Activated CD4-positive, alpha-beta T cell treated with anti-CD3 and anti-CD28 coated beads for 36 hours (primary cell): ENCODE data around the gene NSF. TPM values are rescaled to one million over a fixed set of nuclear protein-coding genes. Genes with fewer than 3 reads are reported as not detected.
A peak's percentile ranks its signal among the peaks of the same experiment; 100 is the strongest.
"Not testable (repeated sequence)": the region's sequence is repeated elsewhere in the genome, so short reads cannot be mapped to it uniquely, and the experiment has no call there.

Experiments
- ATAC-seq: fragments of 200-7000 bp; cut with Tn5 transposase; one replicate; pipeline ENCODE4 v1.10.0; 2021; ENCODE audit warnings: mild to moderate bottlenecking, moderate library complexity
- CTCF ChIA-PET: fragments of 350-600 bp; sonication (Branson Sonifier 250); formaldehyde crosslinking; loops from one replicate; lab custom pipeline; 2021; ENCODE audit warnings: antibody characterized with exemption; lab: Charles Lee
- POLR2A ChIA-PET: fragments of 350-600 bp; sonication (Branson Sonifier 250); formaldehyde crosslinking; loops from one replicate; lab custom pipeline; 2021; ENCODE audit warnings: antibody characterized with exemption, inconsistent platforms; lab: Charles Lee
- DNase-seq: peaks from one replicate; pipeline ENCODE4 v3.0.0-alpha.2; 2020
- H3K27ac Mint-ChIP-seq: one replicate; pipeline ENCODE4 v1.8.0; 2021; ENCODE audit warnings: mixed read lengths
- H3K27me3 Mint-ChIP-seq: one replicate; pipeline ENCODE4 v1.8.0; 2021; ENCODE audit warnings: mixed read lengths
- H3K36me3 Mint-ChIP-seq: one replicate; pipeline ENCODE4 v1.8.0; 2021; ENCODE audit warnings: low read depth, mixed read lengths
- H3K4me1 Mint-ChIP-seq: one replicate; pipeline ENCODE4 v1.8.0; 2021; ENCODE audit warnings: mixed read lengths
- H3K4me3 Mint-ChIP-seq: one replicate; pipeline ENCODE4 v1.8.0; 2021; ENCODE audit warnings: mild to moderate bottlenecking, moderate library complexity, mixed read lengths
- H3K9me3 Mint-ChIP-seq: one replicate; pipeline ENCODE4 v1.8.0; 2021; ENCODE audit warnings: low read depth, mixed read lengths
- intact Hi-C, 2 experiments: fragments of 100-400 bp; cut with DNase I in 1 of 2; cut with micrococcal nuclease in 1 of 2; formaldehyde crosslinking; loops; one replicate each; pipeline versions ENCODE4 v1.14.2 to v1.15.1; 2022 to 2024; cut with DNase I, micrococcal nuclease
- total RNA-seq, 2 experiments: library from RNA; stranded (reverse); gene quantifications; one replicate each; pipeline ENCODE4 v1.2.3, GENCODE V29; 2021

Gene NSF
- total RNA-seq, 2 experiments from 2014 or later = 27.5 to 31.0 TPM

DNA sequence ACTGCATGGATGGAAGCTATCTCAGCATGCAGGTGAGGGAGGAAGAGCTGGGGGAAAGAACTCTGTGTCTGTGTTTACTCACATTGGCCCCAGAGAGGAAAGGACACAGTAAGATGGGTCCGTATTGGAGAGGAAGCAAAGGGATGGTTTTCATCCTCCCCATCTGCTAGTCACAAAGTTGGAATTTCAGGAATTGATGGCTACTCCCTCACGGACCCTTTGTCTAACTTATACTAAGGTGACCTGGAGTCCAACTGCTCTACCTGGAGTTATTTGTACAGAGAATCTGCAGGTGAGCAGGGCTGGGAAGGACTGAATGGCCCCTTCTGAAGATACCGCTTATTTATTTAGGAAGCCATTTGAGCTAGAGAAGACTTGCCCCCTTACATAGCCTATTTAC, 172.9 kb downstream of the NSF start:
- H3K27me3 Mint-ChIP-seq = no peaks in the 10 kb centered on the region
- POLR2A ChIA-PET = no interaction called here

DNA sequence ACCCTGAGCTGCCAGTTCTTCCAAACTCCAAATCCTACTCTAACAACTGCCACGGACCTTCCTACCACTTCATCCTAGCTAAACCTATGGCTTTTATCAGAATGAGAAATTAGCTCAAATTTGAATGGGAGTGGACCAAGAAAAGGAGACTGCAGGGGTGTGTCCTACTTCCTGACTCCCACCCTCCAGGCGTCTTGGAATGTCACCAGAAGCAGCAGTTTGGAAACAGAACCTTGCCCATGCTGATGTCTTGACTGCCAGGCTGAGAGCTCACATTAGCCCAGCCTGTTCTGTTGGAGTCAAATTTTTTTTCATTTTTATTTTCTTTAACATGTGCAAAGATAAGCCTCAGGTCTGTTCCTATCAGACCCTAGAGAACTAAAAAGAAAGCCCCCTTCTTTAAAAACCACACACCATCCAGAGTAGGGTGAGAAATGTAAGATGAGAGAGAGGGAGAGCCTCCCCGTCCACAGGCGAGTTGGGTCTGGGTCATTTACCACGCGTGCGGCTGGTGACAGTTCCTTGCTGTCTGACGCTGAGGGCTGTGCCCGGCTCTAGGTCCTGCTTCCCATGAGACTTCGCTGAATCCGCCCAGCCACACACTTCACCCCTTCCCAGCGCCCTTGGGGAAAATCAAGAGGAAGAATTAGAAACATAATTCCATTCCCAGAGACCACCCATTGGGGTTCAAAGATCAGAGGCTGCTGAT, 173.7 kb downstream of the NSF start:
- H3K9me3 Mint-ChIP-seq = no peaks in the 10 kb centered on the region
- ChIA-PET CTCF (interaction anchor here (0.7 to 1.6 kb wide), 4 partner anchors 10 to 1441 kb away, joined by 3 to 5 read pairs (median 3); no protein-coding TSS in a partner anchor), POLR2A (no interaction called here)
- intact Hi-C loops = no loop called here
- no peaks in the 10 kb centered on the region for H3K4me1 Mint-ChIP-seq
- H3K27ac Mint-ChIP-seq = no peak overlapping the region
- DNase-seq = no peak
- no peak for ATAC-seq
- H3K36me3 Mint-ChIP-seq = peaks cover 2% of the 10 kb centered on the region
- no peak overlapping the region for H3K4me3 Mint-ChIP-seq
- no peaks in the 10 kb centered on the region for H3K27me3 Mint-ChIP-seq

More for the DNA sequence above, 172.9 kb downstream of the NSF start:
- Mint-ChIP-seq H3K9me3 (no peaks in the 10 kb centered on the region), H3K4me1 (no peaks in the 10 kb centered on the region), H3K36me3 (peaks cover 2% of the 10 kb centered on the region), H3K4me3 (no peak overlapping the region), H3K27ac (no peak overlapping the region)
- ATAC-seq = no peak
- CTCF ChIA-PET = interaction anchor here (0.7 to 1.6 kb wide), 2 partner anchors 9 to 1442 kb away, joined by 3 read pairs; no protein-coding TSS in a partner anchor
- DNase-seq = no peak
- intact Hi-C loops = no loop called here

DNA sequence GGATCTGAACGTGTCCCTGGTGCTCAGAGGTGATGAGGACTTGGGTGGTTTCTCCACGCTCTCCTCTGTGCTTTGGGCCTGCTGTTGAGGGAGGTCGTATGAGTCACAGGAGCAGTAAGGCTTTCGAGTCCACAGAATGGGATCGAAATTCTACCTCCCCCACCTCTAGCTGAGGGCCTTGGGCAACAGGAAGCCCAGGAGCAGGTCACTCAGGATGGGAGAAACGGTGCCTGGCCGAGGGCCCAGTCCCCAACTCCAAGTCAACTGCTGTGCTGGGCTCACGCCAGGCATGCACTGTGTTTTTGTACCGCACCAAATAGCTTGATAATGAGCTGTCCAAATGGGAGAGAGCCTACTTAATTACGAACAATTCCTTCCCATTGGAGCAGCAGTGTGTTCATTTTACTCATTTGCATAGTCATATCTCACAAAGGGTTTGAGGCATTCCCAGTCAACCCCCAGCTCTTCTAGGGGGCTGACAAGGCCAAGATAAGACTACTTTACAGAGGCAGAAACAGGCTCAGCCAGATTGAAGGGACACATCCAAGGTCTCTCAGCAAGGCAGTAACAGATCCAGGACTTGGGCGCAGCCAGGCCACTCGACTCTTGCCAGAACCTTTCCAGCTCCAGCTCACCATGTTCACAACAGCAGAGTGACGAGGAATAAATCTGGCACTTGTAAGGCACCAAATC, 174.4 kb downstream of the NSF start:
- Mint-ChIP-seq H3K9me3 (no peaks in the 10 kb centered on the region), H3K4me1 (no peaks in the 10 kb centered on the region), H3K27ac (no peak overlapping the region), H3K36me3 (no peaks in the 10 kb centered on the region), H3K4me3 (no peak overlapping the region), H3K27me3 (peaks cover 2% of the 10 kb centered on the region)
- ATAC-seq = no peak
- intact Hi-C loops = no loop called here
- ChIA-PET POLR2A (no interaction called here), CTCF (interaction anchor here (1.4 to 1.5 kb wide), 2 partner anchors 16 to 71 kb away, joined by 3 to 5 read pairs; no protein-coding TSS in a partner anchor)
- DNase-seq = no peak

DNA sequence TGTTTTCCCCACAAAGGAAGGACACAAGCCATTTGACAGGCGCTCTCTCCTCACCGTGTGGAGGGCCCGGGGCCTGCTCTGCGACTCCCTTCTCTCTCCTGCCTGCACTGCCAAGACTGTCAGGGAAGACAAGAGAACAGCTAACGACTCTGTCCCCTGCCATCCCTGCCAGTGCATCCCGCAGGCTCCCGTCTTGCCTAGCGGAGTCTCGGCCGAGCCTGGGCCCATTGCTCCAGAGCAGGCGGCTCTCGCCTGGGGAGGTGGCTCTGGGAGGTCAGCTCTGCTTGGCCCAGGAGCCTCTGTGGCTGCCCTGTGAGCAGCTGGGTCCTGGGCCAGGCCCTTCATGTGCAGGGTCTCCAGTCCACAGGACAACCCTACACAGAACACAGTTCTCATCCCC, 175.0 kb downstream of the NSF start:
- DNase-seq (no peak), ATAC-seq (no peak)
- peaks cover 2% of the 10 kb centered on the region for H3K4me1 Mint-ChIP-seq
- no peak overlapping the region for H3K27ac Mint-ChIP-seq
- ChIA-PET POLR2A (no interaction called here), CTCF (interaction anchor here (1.4 to 1.5 kb wide), 2 partner anchors 15 to 70 kb away, joined by 3 to 5 read pairs; no protein-coding TSS in a partner anchor)
- no peaks in the 10 kb centered on the region for H3K36me3 Mint-ChIP-seq
- H3K27me3 Mint-ChIP-seq = peaks cover 7% of the 10 kb centered on the region
- intact Hi-C loops = no loop called here
- H3K9me3 Mint-ChIP-seq = no peaks in the 10 kb centered on the region
- H3K4me3 Mint-ChIP-seq = no peak overlapping the region

DNA sequence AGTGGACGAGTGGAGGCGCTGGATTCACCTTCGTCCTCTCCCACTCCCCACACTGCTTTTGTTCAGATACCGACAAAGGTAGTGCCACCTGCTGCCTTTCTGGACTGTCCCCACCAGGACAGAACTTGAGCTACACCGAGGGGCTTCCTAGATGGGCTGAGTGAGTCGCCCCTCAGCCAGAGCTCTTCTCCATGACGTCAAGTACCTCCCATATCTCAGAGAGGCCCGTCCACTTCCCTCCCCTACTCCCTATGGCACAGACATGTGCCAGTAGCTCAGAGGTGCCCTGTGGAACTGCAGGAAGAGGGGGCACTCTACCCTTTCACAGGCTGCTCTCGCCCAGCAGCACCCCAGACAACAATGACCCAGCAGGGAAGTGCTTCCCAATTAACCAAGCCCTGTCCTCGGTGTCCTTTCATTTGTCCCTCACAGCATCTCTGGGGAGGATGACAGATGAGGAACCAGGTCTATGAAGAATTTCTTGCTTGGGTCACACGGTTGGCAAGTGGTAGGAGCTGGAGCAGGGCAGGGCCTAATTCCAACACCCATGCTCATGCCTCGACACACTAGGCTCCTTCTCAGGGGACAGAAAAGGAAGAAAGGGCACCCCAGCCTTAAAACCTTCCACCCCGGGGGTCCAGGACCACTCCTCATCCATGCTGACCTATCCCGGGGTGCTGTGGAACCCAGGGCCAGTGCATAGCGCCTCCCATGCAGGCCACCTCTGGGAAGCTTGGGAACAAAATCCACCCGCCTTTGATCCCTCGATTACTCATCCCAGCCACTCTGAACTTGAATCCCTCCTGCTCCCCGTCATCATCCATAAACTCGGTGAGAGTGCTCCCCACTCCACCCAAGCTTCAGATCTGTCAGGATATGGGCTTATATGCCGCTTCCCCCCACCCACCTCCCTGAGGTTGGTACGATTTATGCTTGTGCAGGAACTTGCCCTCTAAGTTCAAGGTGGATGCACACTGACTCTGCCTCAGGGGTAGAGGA, 176.3 kb downstream of the NSF start:
- H3K36me3 Mint-ChIP-seq = no peaks in the 10 kb centered on the region
- intact Hi-C loops = no loop called here
- peaks cover 10% of the 10 kb centered on the region for H3K27me3 Mint-ChIP-seq
- CTCF ChIA-PET = no interaction called here
- H3K27ac Mint-ChIP-seq = no peak overlapping the region
- POLR2A ChIA-PET = no interaction called here
- H3K4me3 Mint-ChIP-seq = no peak overlapping the region
- H3K4me1 Mint-ChIP-seq = peaks cover 5% of the 10 kb centered on the region
- no peak for DNase-seq
- H3K9me3 Mint-ChIP-seq = no peaks in the 10 kb centered on the region
- ATAC-seq = no peak

DNA sequence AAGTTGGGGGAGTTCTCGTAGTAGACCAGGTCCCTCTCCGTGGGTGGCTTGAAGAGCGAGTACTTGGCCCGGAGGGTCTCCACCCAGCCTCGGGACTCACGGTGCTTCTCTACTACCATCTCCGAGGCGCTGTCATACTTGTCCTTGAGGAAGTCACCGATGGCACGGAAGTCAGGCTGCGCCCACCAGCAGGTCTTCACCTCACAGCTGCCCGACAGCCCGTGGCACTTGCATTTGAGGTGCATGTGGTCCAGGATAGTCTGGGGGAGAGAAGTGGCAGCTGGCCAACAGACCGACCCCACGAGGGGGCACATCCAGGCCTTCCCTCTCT, 178.0 kb downstream of the NSF start:
- no peaks in the 10 kb centered on the region for H3K9me3 Mint-ChIP-seq
- H3K36me3 Mint-ChIP-seq = no peaks in the 10 kb centered on the region
- ChIA-PET POLR2A (no interaction called here), CTCF (interaction anchor here (0.7 kb wide), 1 partner anchor 10 kb away, joined by 3 read pairs; no protein-coding TSS in a partner anchor)
- intact Hi-C loops = no loop called here
- H3K27me3 Mint-ChIP-seq = peaks cover 20% of the 10 kb centered on the region
- no peak overlapping the region for H3K27ac Mint-ChIP-seq
- peaks cover 5% of the 10 kb centered on the region for H3K4me1 Mint-ChIP-seq
- no peak overlapping the region for H3K4me3 Mint-ChIP-seq
- ATAC-seq = no peak
- DNase-seq = no peak

DNA sequence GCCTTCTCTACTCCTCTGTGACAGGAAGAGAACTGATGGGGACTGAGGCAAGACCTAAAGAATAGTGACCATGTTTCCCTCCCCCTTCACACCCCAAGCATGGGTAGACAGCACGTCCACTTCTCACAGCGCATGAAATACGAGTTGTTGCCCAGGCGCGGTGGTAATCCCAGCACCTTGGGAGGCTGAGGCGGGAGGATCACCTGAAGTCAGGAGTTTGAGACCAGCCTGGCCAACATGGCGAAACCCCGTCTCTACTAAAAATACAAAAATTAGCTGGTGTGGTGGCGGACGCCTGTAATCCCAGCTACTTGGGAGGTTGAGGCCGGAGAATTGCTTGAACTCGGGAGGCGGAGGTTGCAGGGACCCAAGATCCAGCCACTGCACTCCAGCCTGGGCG, 178.4 kb downstream of the NSF start:
- H3K27me3 Mint-ChIP-seq = peaks cover 20% of the 10 kb centered on the region
- H3K27ac Mint-ChIP-seq, H3K9me3 Mint-ChIP-seq, H3K36me3 Mint-ChIP-seq, ATAC-seq, DNase-seq, H3K4me3 Mint-ChIP-seq, H3K4me1 Mint-ChIP-seq, POLR2A ChIA-PET, intact Hi-C loops, CTCF ChIA-PET: not testable (repeated sequence)

DNA sequence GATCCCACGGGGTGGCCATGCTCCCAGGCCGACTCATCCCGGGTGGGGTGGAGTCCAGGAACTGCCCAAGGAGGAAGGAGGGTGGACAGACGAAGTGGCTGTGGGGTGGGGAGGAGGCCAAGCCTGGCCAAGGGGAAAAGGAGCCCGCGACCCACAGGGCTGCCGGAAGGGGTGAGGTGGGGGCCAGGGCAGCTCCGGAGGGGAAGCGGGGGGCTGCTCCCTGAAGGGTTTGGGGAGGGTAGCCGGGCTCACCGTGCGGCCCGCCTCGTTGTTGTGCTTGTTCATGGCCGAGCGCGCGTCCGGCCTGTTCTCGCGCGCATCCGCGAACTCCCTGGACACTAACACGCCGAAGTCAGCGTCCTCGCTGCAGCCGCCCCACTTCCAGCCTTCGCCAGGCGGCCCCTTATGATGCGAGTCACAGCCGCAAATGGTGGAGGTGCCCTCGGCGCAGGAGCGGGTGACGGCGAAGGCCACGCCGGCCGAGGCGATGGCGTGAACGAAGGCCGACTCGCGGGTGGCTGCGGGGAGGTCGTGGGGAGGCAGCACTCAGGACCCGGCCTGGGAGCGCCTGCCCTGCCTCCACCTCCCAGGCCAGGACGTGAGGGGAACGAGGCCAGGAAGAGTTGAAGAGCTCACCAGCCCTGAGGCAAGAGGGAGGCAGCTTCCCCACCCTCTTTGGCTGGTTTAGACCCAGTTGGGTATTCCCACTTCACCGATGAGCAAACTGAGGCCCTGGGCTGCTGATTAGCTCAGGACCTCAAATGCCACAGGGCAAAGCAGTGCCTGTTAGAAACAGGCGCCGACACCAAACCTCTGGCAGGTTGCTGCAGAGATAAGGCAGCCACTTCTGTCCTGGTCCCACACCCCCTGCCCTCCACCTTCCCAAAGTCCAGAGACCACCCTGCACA, 179.3 kb downstream of the NSF start:
- intact Hi-C loops = loop anchor here in 1 of 2 experiments (5.0 kb wide), 1 partner anchor 53 kb away; no protein-coding TSS in a partner anchor
- H3K9me3 Mint-ChIP-seq = no peaks in the 10 kb centered on the region
- H3K4me1 Mint-ChIP-seq = peaks cover 5% of the 10 kb centered on the region
- DNase-seq (peak; percentile 33), ATAC-seq (no peak)
- POLR2A ChIA-PET = no interaction called here
- peaks cover 20% of the 10 kb centered on the region for H3K27me3 Mint-ChIP-seq
- no peak overlapping the region for H3K27ac Mint-ChIP-seq
- no peak overlapping the region for H3K4me3 Mint-ChIP-seq
- CTCF ChIA-PET = no interaction called here
- no peaks in the 10 kb centered on the region for H3K36me3 Mint-ChIP-seq

DNA sequence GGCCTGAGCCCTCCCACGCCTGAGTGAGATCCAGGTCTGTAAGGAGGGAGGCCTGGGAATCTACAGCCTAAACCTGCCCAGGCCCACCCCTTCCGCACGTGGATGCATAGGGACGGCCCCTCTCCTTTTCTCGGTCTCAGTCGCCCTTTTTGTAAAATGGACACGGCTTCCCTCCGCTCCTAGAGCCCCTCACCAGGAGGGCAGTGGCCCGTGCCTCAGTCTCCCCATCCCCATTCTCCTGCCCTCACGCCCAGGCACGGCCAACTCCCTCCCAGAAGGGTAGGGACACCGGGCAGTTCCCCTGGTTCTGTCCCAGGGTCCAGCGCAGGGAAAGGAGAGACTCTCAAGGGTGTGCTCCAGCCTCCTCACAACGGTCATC, 180.0 kb downstream of the NSF start:
- no peak for DNase-seq
- CTCF ChIA-PET = interaction anchor here (1.0 kb wide), 1 partner anchor 30 kb away, joined by 3 read pairs; no protein-coding TSS in a partner anchor
- POLR2A ChIA-PET = no interaction called here
- Mint-ChIP-seq H3K27ac (no peak overlapping the region), H3K4me1 (peaks cover 5% of the 10 kb centered on the region), H3K27me3 (peaks cover 20% of the 10 kb centered on the region), H3K4me3 (peak overlapping the region; percentile 38), H3K36me3 (no peaks in the 10 kb centered on the region), H3K9me3 (no peaks in the 10 kb centered on the region)
- ATAC-seq = no peak
- intact Hi-C loops = loop anchor here in 1 of 2 experiments (5.0 kb wide), 1 partner anchor 52 kb away; no protein-coding TSS in a partner anchor

DNA sequence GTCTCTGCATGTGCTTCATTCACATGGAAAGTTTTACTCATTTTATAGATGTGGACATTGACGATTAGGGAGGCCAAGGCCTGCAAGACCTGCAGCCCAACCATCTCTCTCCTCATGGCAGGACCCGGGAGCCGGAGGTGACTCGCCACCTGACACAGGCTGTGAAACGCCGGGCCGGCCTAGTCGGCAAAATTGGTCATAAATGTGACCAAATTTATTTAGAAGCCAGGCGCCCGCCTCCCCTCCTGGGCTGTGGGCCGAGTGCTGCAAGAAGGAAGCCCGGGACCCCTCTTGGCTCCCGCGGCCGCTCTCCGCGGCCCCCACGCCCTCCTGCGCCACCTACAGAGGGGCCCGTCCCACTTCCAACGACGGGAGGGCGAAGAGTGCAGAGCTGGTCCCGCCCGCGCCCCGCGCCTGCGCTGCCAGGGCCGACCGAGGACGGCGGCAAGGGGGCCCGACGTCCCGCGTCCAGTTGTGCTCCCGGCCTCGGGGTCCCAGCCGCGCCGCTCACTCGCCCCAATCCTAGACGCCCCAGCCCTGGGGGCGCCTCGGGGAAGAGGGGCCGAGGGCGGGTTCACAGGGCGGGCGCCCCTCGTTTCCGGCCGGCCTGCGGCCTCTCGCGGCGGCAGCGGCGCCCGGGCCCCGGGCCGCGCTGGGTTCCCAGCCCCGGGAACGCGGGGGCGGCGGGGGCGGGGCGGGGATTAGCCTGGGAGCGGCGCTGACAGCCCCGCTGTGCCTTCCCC, 180.5 kb downstream of the NSF start:
- peak; percentile 59 for DNase-seq
- peaks cover 20% of the 10 kb centered on the region for H3K27me3 Mint-ChIP-seq

More for the DNA sequence above, 180.5 kb downstream of the NSF start:
- H3K27ac Mint-ChIP-seq = no peak overlapping the region
- ATAC-seq = peak; percentile 62
- intact Hi-C loops = loop anchor here in 1 of 2 experiments (5.0 kb wide), 1 partner anchor 51 kb away; no protein-coding TSS in a partner anchor
- no peaks in the 10 kb centered on the region for H3K36me3 Mint-ChIP-seq
- peak overlapping the region; percentile 38 for H3K4me3 Mint-ChIP-seq
- POLR2A ChIA-PET = no interaction called here
- H3K4me1 Mint-ChIP-seq = peaks cover 5% of the 10 kb centered on the region
- CTCF ChIA-PET = interaction anchor here (1.0 kb wide), 1 partner anchor 30 kb away, joined by 3 read pairs; no protein-coding TSS in a partner anchor
- H3K9me3 Mint-ChIP-seq = no peaks in the 10 kb centered on the region
